ENCODE measurements around the gene ARL5B.
A peak's percentile ranks its signal among the peaks of the same experiment; 100 is the strongest.

The ARL5B gene

GRCh38 chr10:18659125-18659818 lies at the start of gene ARL5B:
TSS of gene ARL5B (plus strand) at chr10:18659431. CDS start at chr10:18659638, 207 bp downstream.
- Histone ChIP-seq H3K9ac (ENCODE audit: low read length) (peak within 1 kb of the TSS; percentile 95), H2AFZ (ENCODE audit: low read length) (no peak within 1 kb of the TSS), H4K20me1 (ENCODE audit: insufficient read depth, low read length) (no peaks in the 10 kb centered on the region), H3K9me3 (ENCODE audit: low read length) (no peaks in the 10 kb centered on the region), H3K4me2 (ENCODE audit: low read length) (peak within 1 kb of the TSS; percentile 85), H3K4me1 (ENCODE audit: insufficient read depth, low read length, severe bottlenecking) (peaks cover 33% of the 10 kb centered on the region), H3K27me3 (ENCODE audit: insufficient read depth, low read length) (no peaks in the 10 kb centered on the region), H3F3A (ENCODE audit: insufficient read depth, low read length) (no peaks in the 10 kb centered on the region), H3K27ac (ENCODE audit: low read depth, low read length, poor library complexity, severe bottlenecking) (peak within 1 kb of the TSS; percentile 81), H3K79me2 (ENCODE audit: insufficient read depth, low read length) (peaks cover 46% of the 10 kb centered on the region), H3K36me3 (ENCODE audit: insufficient read depth, low read length) (no peaks in the 10 kb centered on the region; the same call in 1 of the 2 replicates), H3K9me2 (ENCODE audit: low read depth, low read length) (no peaks in the 10 kb centered on the region), H3K4me3 (ENCODE audit: low read depth, low read length, poor library complexity, severe bottlenecking) (peak within 1 kb of the TSS; percentile 87)
- TF ChIP-seq CTCF (IDR thresholded peaks at IDR 0.05; ENCODE audit: low read length): no peak
- TF ChIP-seq EZH2 (IDR thresholded peaks at IDR 0.05; ENCODE audit: borderline replicate concordance, low read length): no peak

GRCh38 chr10:18610517-18610916 lies 48.7 kb upstream of the ARL5B start:
- H3K4me2 ChIP-seq (ENCODE audit: low read length): no peak overlapping the region
- H2AFZ ChIP-seq (ENCODE audit: low read length): no peak overlapping the region
- no peak overlapping the region for H3K4me3 ChIP-seq (ENCODE audit: low read depth, low read length, poor library complexity, severe bottlenecking)
- H3K79me2 ChIP-seq (ENCODE audit: insufficient read depth, low read length): no peaks in the 10 kb centered on the region
- H3K36me3 ChIP-seq (ENCODE audit: insufficient read depth, low read length): peaks cover 56% of the 10 kb centered on the region
- H3F3A ChIP-seq (ENCODE audit: insufficient read depth, low read length): no peaks in the 10 kb centered on the region
- H3K27me3 ChIP-seq (ENCODE audit: insufficient read depth, low read length): no peaks in the 10 kb centered on the region
- no peak overlapping the region for H3K27ac ChIP-seq (ENCODE audit: low read depth, low read length, poor library complexity, severe bottlenecking)
- H3K9ac ChIP-seq (ENCODE audit: low read length): no peak overlapping the region
- TF ChIP-seq EZH2 (IDR thresholded peaks at IDR 0.05; ENCODE audit: borderline replicate concordance, low read length) (no peak), CTCF (IDR thresholded peaks at IDR 0.05; ENCODE audit: low read length) (no peak)
- H3K9me2 ChIP-seq (ENCODE audit: low read depth, low read length): no peaks in the 10 kb centered on the region
- H3K4me1 ChIP-seq (ENCODE audit: insufficient read depth, low read length, severe bottlenecking): peaks cover 10% of the 10 kb centered on the region
- H4K20me1 ChIP-seq (ENCODE audit: insufficient read depth, low read length): no peaks in the 10 kb centered on the region
- no peaks in the 10 kb centered on the region for H3K9me3 ChIP-seq (ENCODE audit: low read length)

- Histone ChIP-seq H3K4me1 (ENCODE audit: insufficient read depth, low read length, severe bottlenecking) (peaks cover 10% of the 10 kb centered on the region), H3K4me2 (ENCODE audit: low read length) (no peak overlapping the region), H3K9ac (ENCODE audit: low read length) (no peak overlapping the region), H3K9me2 (ENCODE audit: low read depth, low read length) (no peaks in the 10 kb centered on the region), H4K20me1 (ENCODE audit: insufficient read depth, low read length) (no peaks in the 10 kb centered on the region), H3K27ac (ENCODE audit: low read depth, low read length, poor library complexity, severe bottlenecking) (no peak overlapping the region), H3K79me2 (ENCODE audit: insufficient read depth, low read length) (no peaks in the 10 kb centered on the region), H3K9me3 (ENCODE audit: low read length) (no peaks in the 10 kb centered on the region), H3K36me3 (ENCODE audit: insufficient read depth, low read length) (peaks cover 60% of the 10 kb centered on the region), H3K27me3 (ENCODE audit: insufficient read depth, low read length) (no peaks in the 10 kb centered on the region), H3F3A (ENCODE audit: insufficient read depth, low read length) (no peaks in the 10 kb centered on the region), H2AFZ (ENCODE audit: low read length) (no peak overlapping the region), H3K4me3 (ENCODE audit: low read depth, low read length, poor library complexity, severe bottlenecking) (no peak overlapping the region)
- TF ChIP-seq CTCF (IDR thresholded peaks at IDR 0.05; ENCODE audit: low read length): no peak
- TF ChIP-seq EZH2 (IDR thresholded peaks at IDR 0.05; ENCODE audit: borderline replicate concordance, low read length): no peak
Observed at GRCh38 chr10:18611168-18611567, 48.1 kb upstream of the ARL5B start.
